ENCODE results near the gene TTLL5.
"Not testable (repeated sequence)": the region's sequence is repeated elsewhere in the genome, so short reads cannot be mapped to it uniquely, and the experiment has no call there.

Gene TTLL5

GRCh38 chr14:75649337-75649736, 11.7 kb upstream of the TTLL5 start:
- DNase-seq: no peak

GRCh38 chr14:75649773-75650172, 11.3 kb upstream of the TTLL5 start:
- DNase-seq: no peak

- no peak for DNase-seq
These were observed 10.6 kb upstream of the TTLL5 start for GRCh38 chr14:75650253-75651058.

- DNase-seq: no peak
These were observed 7.5 kb upstream of the TTLL5 start for GRCh38 chr14:75653563-75653962.

GRCh38 chr14:75654127-75654732, 6.8 kb upstream of the TTLL5 start:
- DNase-seq: peak; percentile 65

GRCh38 chr14:75655235-75655634, 5.8 kb upstream of the TTLL5 start:
- no peak for DNase-seq

GRCh38 chr14:75657331-75657730, 3.7 kb upstream of the TTLL5 start:
- no peak for DNase-seq

GRCh38 chr14:75658957-75659356, 2.1 kb upstream of the TTLL5 start:
- no peak for DNase-seq

- no peak for DNase-seq
These were observed 812 bp upstream of the TTLL5 start for GRCh38 chr14:75660238-75660629.

GRCh38 chr14:75661499-75661814, 411 bp downstream of the TTLL5 start:
- no peak for DNase-seq

GRCh38 chr14:75662966-75663365, 1.9 kb downstream of the TTLL5 start:
- no peak for DNase-seq

- DNase-seq: no peak
These were observed 6.2 kb downstream of the TTLL5 start for GRCh38 chr14:75667099-75667765.

GRCh38 chr14:75672605-75673192, 11.7 kb downstream of the TTLL5 start:
- DNase-seq: no peak

GRCh38 chr14:75673345-75674035, 12.4 kb downstream of the TTLL5 start:
- no peak for DNase-seq

GRCh38 chr14:75675265-75675960, 14.4 kb downstream of the TTLL5 start:
- no peak for DNase-seq

GRCh38 chr14:75685910-75686309, 24.9 kb downstream of the TTLL5 start:
- no peak for DNase-seq

GRCh38 chr14:75689012-75689411, 28.0 kb downstream of the TTLL5 start:
- DNase-seq: no peak

- DNase-seq: no peak
These were observed 29.0 kb downstream of the TTLL5 start for GRCh38 chr14:75690010-75690409.

GRCh38 chr14:75695025-75695424, 34.0 kb downstream of the TTLL5 start:
- not testable (repeated sequence) for DNase-seq

GRCh38 chr14:75697386-75697785, 36.3 kb downstream of the TTLL5 start:
- DNase-seq: no peak

GRCh38 chr14:75697918-75698317, 36.9 kb downstream of the TTLL5 start:
- DNase-seq: no peak

GRCh38 chr14:75699331-75699730, 38.3 kb downstream of the TTLL5 start:
- DNase-seq: no peak

GRCh38 chr14:75700295-75700694, 39.2 kb downstream of the TTLL5 start:
- no peak for DNase-seq

Data from activated effector memory CD4-positive, alpha-beta T cell treated with Interleukin-2 at 50 U/mL for 16 hours (primary cell).